T-helper 17 cell (primary cell): Measurements from ENCODE around the gene ANKMY2. TPM values are rescaled to one million over a fixed set of nuclear protein-coding genes. Genes with fewer than 3 reads are reported as not detected.

ENCODE experiments used
- ATAC-seq: fragments of 150-1000 bp; cut with Tn5 transposase; 2 replicates; pipeline ENCODE4 v1.10.0; 2021; ENCODE audit warnings: mild to moderate bottlenecking, moderate library complexity
- DNase-seq, 3 donors: peaks; one replicate each; pipeline versions ENCODE4 v3.0.0 to v3.0.0-alpha.2; 2020 to 2021
- H3K9me3 ChIP-seq: one replicate; pipeline ENCODE4 v1.7.0; 2013; ENCODE audit warnings: low read length, mild to moderate bottlenecking; ENCODE audit not compliant: control insufficient read depth, poor library complexity, severe bottlenecking
- H3K27ac Mint-ChIP-seq: one replicate; pipeline ENCODE4 v1.8.0; 2022; ENCODE audit warnings: mild to moderate bottlenecking, moderate library complexity, mixed read lengths
- H3K27me3 Mint-ChIP-seq: one replicate; pipeline ENCODE4 v1.8.0; 2022; ENCODE audit warnings: mixed read lengths
- H3K36me3 Mint-ChIP-seq: one replicate; pipeline ENCODE4 v1.8.0; 2022; ENCODE audit warnings: low read depth, mixed read lengths
- H3K4me1 Mint-ChIP-seq: one replicate; pipeline ENCODE4 v1.8.0; 2022; ENCODE audit warnings: mild to moderate bottlenecking, mixed read lengths
- H3K4me3 Mint-ChIP-seq: one replicate; pipeline ENCODE4 v1.8.0; 2022; ENCODE audit warnings: mild to moderate bottlenecking, moderate library complexity, mixed read lengths
- total RNA-seq, 4 donors: library from RNA in 2 of 4; stranded (reverse) in 2 of 4; gene quantifications; one replicate each; pipeline ENCODE4 v1.2.3 and lab custom pipeline; 2022 to 2026

ANKMY2 gene
- total RNA-seq, 2 donors from 2014 or later = 6.8 to 6.9 TPM

DNA sequence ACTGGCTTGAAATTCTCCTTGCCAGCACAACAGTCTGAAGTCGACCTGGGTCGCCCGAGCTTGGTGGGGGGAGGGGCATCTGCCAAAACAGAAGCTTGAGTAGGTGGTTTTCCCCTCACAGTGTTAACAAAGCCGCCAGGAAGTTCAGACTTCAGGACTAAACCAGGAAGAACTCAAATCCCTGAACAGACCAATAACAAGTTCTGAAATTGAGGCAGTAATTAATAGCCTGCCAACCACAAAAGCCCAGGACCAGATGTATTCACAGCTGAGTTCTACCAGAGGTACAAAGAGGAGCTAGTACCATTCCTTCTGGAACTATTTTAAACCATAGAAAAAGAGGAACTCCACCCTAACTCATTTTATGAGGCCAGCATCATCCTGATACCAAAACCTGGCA lies 73.6 kb downstream of the ANKMY2 start:
- Mint-ChIP-seq H3K36me3 (peaks cover 3% of the 10 kb centered on the region), H3K4me1 (no peaks in the 10 kb centered on the region), H3K27ac (no peak overlapping the region), H3K27me3 (peaks cover 22% of the 10 kb centered on the region), H3K4me3 (no peak overlapping the region)
- no peak for ATAC-seq
- H3K9me3 ChIP-seq = no peaks in the 10 kb centered on the region
- DNase-seq = no peak

- Mint-ChIP-seq H3K4me3 (peak overlapping the region; percentile 31), H3K27ac (peak overlapping the region; percentile 56)
- peak; percentile 70 for ATAC-seq
Observed at GRCh38 chr7:16564909-16565426, 80.6 kb downstream of the ANKMY2 start.

DNA sequence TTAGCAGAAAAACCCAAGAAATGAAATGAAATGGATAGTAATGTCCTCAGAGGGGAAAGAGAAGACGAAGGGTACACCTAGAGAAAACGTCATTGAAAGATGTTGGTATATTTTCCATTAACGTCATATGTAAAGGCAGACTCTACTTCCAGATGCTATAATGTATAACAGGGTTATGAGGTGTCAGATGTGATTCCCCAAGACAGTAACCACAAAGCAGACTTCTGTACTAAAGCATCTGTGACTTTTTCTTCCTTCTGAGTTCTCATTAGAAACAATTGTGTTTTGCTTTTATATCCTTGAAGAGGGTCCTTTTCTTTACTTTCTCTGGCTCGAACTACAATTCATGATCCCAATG lies 81.6 kb downstream of the ANKMY2 start:
- DNase-seq = no peak
- ATAC-seq = peak; percentile 30
- Mint-ChIP-seq H3K27me3 (peaks cover 17% of the 10 kb centered on the region), H3K4me1 (peaks cover 7% of the 10 kb centered on the region), H3K27ac (peak overlapping the region; percentile 66), H3K36me3 (no peaks in the 10 kb centered on the region), H3K4me3 (no peak overlapping the region)
- H3K9me3 ChIP-seq = no peaks in the 10 kb centered on the region

More at GRCh38 chr7:16564909-16565426, 80.6 kb downstream of the ANKMY2 start:
- H3K27me3 Mint-ChIP-seq = peaks cover 25% of the 10 kb centered on the region
- peaks cover 7% of the 10 kb centered on the region for H3K4me1 Mint-ChIP-seq
- no peak for DNase-seq
- no peaks in the 10 kb centered on the region for H3K9me3 ChIP-seq
- H3K36me3 Mint-ChIP-seq = no peaks in the 10 kb centered on the region

DNA sequence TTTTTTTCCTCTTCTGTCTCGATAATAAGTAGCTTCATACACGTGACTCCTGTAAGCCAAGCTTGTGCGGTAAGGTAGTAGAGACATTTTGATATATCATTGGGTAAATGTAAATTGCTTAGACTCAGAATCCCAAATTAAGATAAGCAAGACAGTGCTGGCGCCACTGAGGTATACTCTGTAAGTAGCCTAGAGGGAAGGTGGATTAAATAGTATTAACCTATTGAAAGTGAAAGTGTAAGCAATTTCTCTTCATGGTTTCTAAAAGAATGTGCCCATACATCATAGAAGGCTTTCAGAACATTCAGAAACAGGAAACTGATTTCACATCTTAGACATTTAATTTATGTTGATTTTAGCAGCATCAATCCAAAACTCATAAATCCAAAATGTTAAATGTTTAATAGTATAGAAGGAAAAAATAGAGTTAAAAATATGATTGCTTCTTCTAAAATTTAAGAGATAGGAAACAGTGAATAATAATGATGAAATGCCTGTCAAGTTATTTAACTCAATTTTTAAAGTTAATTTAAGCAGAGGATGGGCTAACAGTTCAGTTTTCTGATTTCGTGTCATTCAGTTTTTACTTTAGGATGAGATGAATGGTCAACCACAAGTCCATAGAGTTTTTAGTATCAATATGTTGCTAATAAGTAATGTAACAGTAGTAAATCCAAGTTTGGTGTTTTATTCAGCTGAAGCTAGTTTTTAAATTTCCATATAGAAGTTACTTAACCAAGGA lies 82.1 kb downstream of the ANKMY2 start:
- no peaks in the 10 kb centered on the region for H3K9me3 ChIP-seq
- Mint-ChIP-seq H3K27ac (peak overlapping the region; percentile 66), H3K4me3 (peak overlapping the region; percentile 80), H3K36me3 (no peaks in the 10 kb centered on the region), H3K27me3 (peaks cover 13% of the 10 kb centered on the region), H3K4me1 (peaks cover 7% of the 10 kb centered on the region)
- no peak for DNase-seq
- ATAC-seq = peak; percentile 46

GRCh38 chr7:16562456-16563220 lies 82.9 kb downstream of the ANKMY2 start:
- Mint-ChIP-seq H3K36me3 (no peaks in the 10 kb centered on the region), H3K27me3 (peaks cover 7% of the 10 kb centered on the region), H3K27ac (peak overlapping the region; percentile 66), H3K4me1 (peaks cover 7% of the 10 kb centered on the region), H3K4me3 (no peak overlapping the region)
- DNase-seq (no peak), ATAC-seq (no peak)
- no peaks in the 10 kb centered on the region for H3K9me3 ChIP-seq

DNA sequence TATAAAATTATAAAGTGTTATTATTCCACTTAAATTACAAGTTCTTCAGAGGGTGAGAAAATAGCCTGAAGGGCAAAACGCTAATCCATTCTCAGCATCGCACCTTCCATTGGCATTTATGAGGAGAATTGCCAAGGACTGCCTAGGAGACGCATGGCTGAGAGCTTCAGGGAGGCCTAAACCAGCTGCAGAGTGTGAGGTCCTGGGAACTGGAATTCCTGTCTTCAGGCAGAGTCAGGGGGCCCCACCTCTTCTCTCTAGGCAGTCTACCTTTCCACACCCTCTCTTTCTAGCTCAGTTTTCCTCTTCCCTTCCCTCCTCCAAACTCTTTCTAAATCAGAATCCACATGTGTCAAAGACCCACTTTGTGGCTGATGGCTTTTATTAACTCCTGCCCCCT lies 83.6 kb downstream of the ANKMY2 start:
- H3K9me3 ChIP-seq = no peaks in the 10 kb centered on the region
- H3K4me3 Mint-ChIP-seq = no peak overlapping the region
- no peak for ATAC-seq
- H3K4me1 Mint-ChIP-seq = peaks cover 7% of the 10 kb centered on the region
- DNase-seq = no peak
- peaks cover 7% of the 10 kb centered on the region for H3K27me3 Mint-ChIP-seq
- H3K36me3 Mint-ChIP-seq = no peaks in the 10 kb centered on the region
- H3K27ac Mint-ChIP-seq = no peak overlapping the region

GRCh38 chr7:16559497-16560179 lies 85.9 kb downstream of the ANKMY2 start:
- no peaks in the 10 kb centered on the region for H3K9me3 ChIP-seq
- DNase-seq (no peak), ATAC-seq (no peak)
- H3K27ac Mint-ChIP-seq = peak overlapping the region; percentile 39
- H3K27me3 Mint-ChIP-seq = peaks cover 6% of the 10 kb centered on the region
- H3K4me1 Mint-ChIP-seq = peaks cover 5% of the 10 kb centered on the region
- no peak overlapping the region for H3K4me3 Mint-ChIP-seq
- H3K36me3 Mint-ChIP-seq = peaks cover 2% of the 10 kb centered on the region

DNA sequence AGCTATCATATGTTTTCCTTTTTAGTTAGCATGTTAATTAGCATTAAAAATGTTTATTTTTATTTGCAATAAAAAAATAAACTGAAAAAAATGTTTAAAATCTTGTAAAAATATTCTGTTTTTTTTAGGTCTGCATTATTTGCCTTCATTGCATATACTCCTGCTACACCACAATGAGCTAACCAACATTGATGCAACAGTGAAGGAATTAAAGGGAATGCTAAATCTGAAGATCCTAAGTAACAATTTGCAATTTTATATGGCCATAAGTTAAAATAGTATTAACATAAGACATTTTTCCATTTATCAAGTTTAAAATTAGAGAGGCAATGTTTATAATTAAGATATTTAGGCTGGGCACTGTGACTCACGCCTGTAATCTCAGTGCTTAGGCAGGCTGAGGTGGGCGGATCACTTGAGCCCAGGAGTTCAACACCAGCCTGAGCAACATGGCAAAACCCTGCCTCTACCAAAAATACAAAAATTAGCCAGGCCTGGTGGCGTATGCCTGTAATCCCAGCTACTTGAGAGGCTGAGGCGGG lies 86.7 kb downstream of the ANKMY2 start:
- peaks cover 6% of the 10 kb centered on the region for H3K36me3 Mint-ChIP-seq
- no peaks in the 10 kb centered on the region for H3K9me3 ChIP-seq
- H3K4me1 Mint-ChIP-seq = peaks cover 5% of the 10 kb centered on the region
- ATAC-seq (no peak), DNase-seq (no peak)
- no peak overlapping the region for H3K4me3 Mint-ChIP-seq
- peaks cover 9% of the 10 kb centered on the region for H3K27me3 Mint-ChIP-seq
- H3K27ac Mint-ChIP-seq = peak overlapping the region; percentile 39

GRCh38 chr7:16556359-16556758 lies 89.2 kb downstream of the ANKMY2 start:
- no peak for ATAC-seq
- no peaks in the 10 kb centered on the region for H3K9me3 ChIP-seq
- Mint-ChIP-seq H3K4me1 (peaks cover 4% of the 10 kb centered on the region), H3K27ac (no peak overlapping the region), H3K4me3 (no peak overlapping the region), H3K36me3 (peaks cover 6% of the 10 kb centered on the region), H3K27me3 (peaks cover 19% of the 10 kb centered on the region)
- no peak for DNase-seq

DNA sequence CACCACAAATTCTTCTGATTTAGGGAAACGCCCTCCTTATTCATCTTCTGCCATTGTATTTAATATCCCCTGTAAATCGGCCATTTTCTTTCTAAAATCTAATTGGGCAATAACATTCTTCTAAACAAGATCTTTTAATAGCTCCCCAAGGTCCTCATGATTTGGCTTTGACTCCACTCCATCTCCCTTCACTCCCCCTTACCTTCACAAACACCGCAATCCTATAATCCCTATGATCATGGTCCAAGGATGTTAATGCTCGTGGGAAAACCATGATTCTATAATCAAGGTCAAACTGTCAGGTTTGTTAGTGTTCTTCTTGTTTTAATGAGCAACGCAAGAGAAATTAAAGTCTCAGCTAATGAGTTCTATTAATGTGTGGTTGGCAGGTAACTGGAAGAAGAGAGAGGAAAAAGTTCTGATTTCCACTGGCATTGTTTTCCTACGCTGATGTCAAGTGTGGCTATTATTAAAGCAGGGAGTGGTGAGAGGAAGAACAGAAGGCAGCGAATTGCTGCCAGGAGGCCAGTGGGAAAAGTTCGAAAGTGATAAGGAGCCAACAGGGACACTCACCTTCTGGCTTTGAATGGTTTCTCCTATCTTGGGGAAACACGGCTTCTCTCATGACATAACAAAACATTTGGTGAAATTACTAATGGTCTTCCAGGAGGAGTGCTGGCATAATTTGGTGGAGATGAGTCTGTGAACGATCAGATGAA lies 90.9 kb downstream of the ANKMY2 start:
- peaks cover 4% of the 10 kb centered on the region for H3K4me1 Mint-ChIP-seq
- peaks cover 6% of the 10 kb centered on the region for H3K36me3 Mint-ChIP-seq
- no peaks in the 10 kb centered on the region for H3K9me3 ChIP-seq
- H3K27ac Mint-ChIP-seq = no peak overlapping the region
- DNase-seq (no peak), ATAC-seq (no peak)
- H3K27me3 Mint-ChIP-seq = peaks cover 27% of the 10 kb centered on the region
- H3K4me3 Mint-ChIP-seq = no peak overlapping the region

GRCh38 chr7:16550671-16551070 lies 94.9 kb downstream of the ANKMY2 start:
- Mint-ChIP-seq H3K27me3 (peaks cover 27% of the 10 kb centered on the region), H3K36me3 (peaks cover 7% of the 10 kb centered on the region), H3K27ac (no peak overlapping the region), H3K4me1 (peaks cover 2% of the 10 kb centered on the region), H3K4me3 (no peak overlapping the region)
- DNase-seq (no peak), ATAC-seq (no peak)
- H3K9me3 ChIP-seq = no peaks in the 10 kb centered on the region
